GM06990 (cell line): Measurements from ENCODE around the gene MICAL3.
A peak's percentile ranks its signal among the peaks of the same experiment; 100 is the strongest.

Source experiments
- DNase-seq: peaks from one replicate; pipeline ENCODE4 v3.0.0-alpha.2; 2011; ENCODE audit not compliant: insufficient read length; ENCODE audit errors: extremely low read depth
- H3K27me3 ChIP-seq: replicated peaks from 2 replicates; pipeline ENCODE4 v1.6.0; 2011; ENCODE audit warnings: low read length; ENCODE audit not compliant: control insufficient read depth, insufficient read depth
- H3K36me3 ChIP-seq: 2 replicates; pipeline ENCODE4 v1.5.1; 2011; ENCODE audit warnings: low read length; ENCODE audit not compliant: control insufficient read depth, insufficient read depth
- H3K4me3 ChIP-seq: replicated peaks from 2 replicates; pipeline ENCODE4 v1.5.1; 2011; ENCODE audit warnings: low read depth, mild to moderate bottlenecking, control low read depth, low read length
- CTCF ChIP-seq: IDR thresholded peaks from 2 replicates; pipeline ENCODE4 v1.5.1; 2011; ENCODE audit warnings: low read length, control low read depth, mild to moderate bottlenecking, inconsistent platforms; ENCODE audit not compliant: insufficient read depth, poor library complexity, severe bottlenecking

Gene MICAL3

GRCh38 chr22:17744430-17744829 is 279.9 kb downstream of the MICAL3 start:
- no peak overlapping the region for H3K4me3 ChIP-seq
- H3K27me3 ChIP-seq = no peaks in the 10 kb centered on the region
- TF ChIP-seq CTCF = no peak
- H3K36me3 ChIP-seq = peaks cover 4% of the 10 kb centered on the region
- DNase-seq = no peak

- TF ChIP-seq CTCF = no peak
- H3K36me3 ChIP-seq = peaks cover 9% of the 10 kb centered on the region
- no peaks in the 10 kb centered on the region for H3K27me3 ChIP-seq
- DNase-seq = no peak
- H3K4me3 ChIP-seq = no peak overlapping the region
Measured at GRCh38 chr22:17743661-17744411, 280.5 kb downstream of the MICAL3 start.

- H3K27me3 ChIP-seq = no peaks in the 10 kb centered on the region
- TF ChIP-seq CTCF = peak; percentile 91
- peaks cover 19% of the 10 kb centered on the region for H3K36me3 ChIP-seq
- H3K4me3 ChIP-seq = no peak overlapping the region
- peak; percentile 58 for DNase-seq
Measured at GRCh38 chr22:17742527-17742902, 281.8 kb downstream of the MICAL3 start.

- Histone ChIP-seq H3K4me3 (no peak overlapping the region), H3K36me3 (peaks cover 21% of the 10 kb centered on the region), H3K27me3 (no peaks in the 10 kb centered on the region)
- DNase-seq = no peak
- TF ChIP-seq CTCF = no peak
Measured at GRCh38 chr22:17741866-17742526, 282.4 kb downstream of the MICAL3 start.

GRCh38 chr22:17739196-17739975 is 285.0 kb downstream of the MICAL3 start:
- Histone ChIP-seq H3K36me3 (peaks cover 28% of the 10 kb centered on the region), H3K27me3 (no peaks in the 10 kb centered on the region), H3K4me3 (no peak overlapping the region)
- TF ChIP-seq CTCF = no peak
- DNase-seq = no peak
